Muscle of leg (tissue), 16 donors: ENCODE measurements around the gene EEF1AKMT3. TPM values are rescaled to one million over a fixed set of nuclear protein-coding genes. Genes with fewer than 3 reads are reported as not detected.

Experiments used
- DNase-seq: peaks from one replicate; pipeline ENCODE4 v3.0.0; 2013
- H3K27ac ChIP-seq: one replicate; pipeline ENCODE4 v1.5.1; 2013; ENCODE audit warnings: mild to moderate bottlenecking, low read length, control low read depth
- H3K27me3 ChIP-seq: one replicate; pipeline ENCODE4 v1.6.1; 2013; ENCODE audit warnings: low read length; ENCODE audit not compliant: control insufficient read depth, insufficient read depth
- H3K36me3 ChIP-seq: one replicate; pipeline ENCODE4 v1.6.1; 2013; ENCODE audit warnings: low read length; ENCODE audit not compliant: control insufficient read depth, insufficient read depth
- H3K4me1 ChIP-seq: one replicate; pipeline ENCODE4 v1.6.1; 2013; ENCODE audit warnings: low read length; ENCODE audit not compliant: control insufficient read depth, insufficient read depth
- H3K4me3 ChIP-seq: one replicate; pipeline ENCODE4 v1.5.1; 2013; ENCODE audit warnings: low read length, control low read depth
- H3K9me3 ChIP-seq: replicated peaks from 2 replicates; pipeline ENCODE4 v1.6.1; 2013; ENCODE audit warnings: low read depth, low read length; ENCODE audit not compliant: control insufficient read depth
- WGBS: methylation state at CpG from one replicate; pipeline ENCODE4 v1.1.5; 2013; ENCODE audit warnings: missing lambda C conversion rate; ENCODE audit not compliant: insufficient coverage; 5-methylcytosine and 5-hydroxymethylcytosine counted together
- long read RNA-seq, 11 donors: transcript quantifications; one replicate each; lab custom pipeline, GENCODE V29; 2026
- polyA plus RNA-seq, 8 donors: library from polyadenylated mRNA; unstranded; fragments of 120-200 nt; gene quantifications; one replicate each; pipeline versions ENCODE4 v1.2.1 to v1.2.3, GENCODE V29; 2013; ENCODE audit warnings: inconsistent platforms in 1 of 8, low replicate concordance in 1 of 8; ENCODE audit not compliant: insufficient read length in 8 of 8, insufficient read depth in 1 of 8
- total RNA-seq: library from RNA; stranded (reverse); fragments of 120-200 nt; gene quantifications from one replicate; pipeline ENCODE4 v1.2.4, GENCODE V29; 2013

The EEF1AKMT3 gene
- total RNA-seq, result 3.9 TPM
- 1 to 10 TPM; 5.6 to 8.7 (median 6.9) TPM for polyA plus RNA-seq
- long read RNA-seq, donor 1, result 0 reads
- long read RNA-seq, donor 2, result 0 reads
- long read RNA-seq, donor 3, partial matches to known transcripts, result 0 of 1 reads
- long read RNA-seq, donor 3, other reads (novel, unspliced or antisense), result 0 of 1 reads
- long read RNA-seq, donor 4, result 0 reads
- long read RNA-seq, donor 5, partial matches to known transcripts, result 0 of 3 reads
- long read RNA-seq, donor 5, other reads (novel, unspliced or antisense), result 0 of 3 reads
- long read RNA-seq, donor 6, partial matches to known transcripts, result 0 of 3 reads
- long read RNA-seq, donor 6, other reads (novel, unspliced or antisense), result 0 of 3 reads
- long read RNA-seq, donor 7, partial matches to known transcripts, result 0 of 4 reads
- long read RNA-seq, donor 7, other reads (novel, unspliced or antisense), result 0 of 4 reads
- long read RNA-seq, donor 8, partial matches to known transcripts, result 0 of 2 reads
- long read RNA-seq, donor 8, other reads (novel, unspliced or antisense), result 0 of 2 reads
- long read RNA-seq, donor 9, partial matches to known transcripts, result 5 of 11 reads
- long read RNA-seq, donor 9, other reads (novel, unspliced or antisense), result 5 of 11 reads
- long read RNA-seq, donor 10, partial matches to known transcripts, result 0 of 3 reads
- long read RNA-seq, donor 10, other reads (novel, unspliced or antisense), result 0 of 3 reads
- long read RNA-seq, donor 11, partial matches to known transcripts, result 0 of 2 reads
- long read RNA-seq, donor 11, other reads (novel, unspliced or antisense), result 0 of 2 reads

- Histone ChIP-seq H3K27me3 (peaks cover 8% of the 10 kb centered on the region), H3K27ac (peak within 1 kb of the TSS; percentile 99), H3K4me1 (peaks cover 17% of the 10 kb centered on the region), H3K36me3 (peaks cover 38% of the 10 kb centered on the region), H3K4me3 (peak within 1 kb of the TSS; percentile 84), H3K9me3 (no peaks in the 10 kb centered on the region)
- DNase-seq, result peak; percentile 81
- WGBS, result under 1% methylated on average over 50 of the region's 67 CpGs
Measured at GRCh38 chr12:57772429-57773322, at the start of gene EEF1AKMT3. Gene EEF1AKMT3, plus strand, starts transcription at chr12:57772614. Its CDS starts 111 bp downstream, at chr12:57772725.

- Histone ChIP-seq H3K9me3 (no peaks in the 10 kb centered on the region), H3K4me3 (no peak overlapping the region), H3K27me3 (peaks cover 17% of the 10 kb centered on the region), H3K27ac (no peak overlapping the region), H3K4me1 (peaks cover 20% of the 10 kb centered on the region), H3K36me3 (peaks cover 42% of the 10 kb centered on the region)
- WGBS, result 30% methylated on average over 5 of the region's 11 CpGs
- DNase-seq, result no peak
Measured at GRCh38 chr12:57722716-57723629, 49.4 kb upstream of the EEF1AKMT3 start.

- H3K9me3 ChIP-seq, result no peaks in the 10 kb centered on the region
- H3K4me1 ChIP-seq, result peaks cover 20% of the 10 kb centered on the region
- peaks cover 21% of the 10 kb centered on the region for H3K27me3 ChIP-seq
- peaks cover 35% of the 10 kb centered on the region for H3K36me3 ChIP-seq
- WGBS, result no CpG with 5 or more reads among the region's 2 CpGs
- H3K27ac ChIP-seq, result no peak overlapping the region
- H3K4me3 ChIP-seq, result no peak overlapping the region
- no peak for DNase-seq
Measured at GRCh38 chr12:57723630-57723962, 48.8 kb upstream of the EEF1AKMT3 start.

GRCh38 chr12:57724003-57724935, 48.1 kb upstream of the EEF1AKMT3 start:
- H3K4me3 ChIP-seq, result no peak overlapping the region
- WGBS, result 77% methylated on average over 10 of the region's 12 CpGs
- peaks cover 30% of the 10 kb centered on the region for H3K36me3 ChIP-seq
- H3K9me3 ChIP-seq, result no peaks in the 10 kb centered on the region
- peaks cover 21% of the 10 kb centered on the region for H3K27me3 ChIP-seq
- peaks cover 20% of the 10 kb centered on the region for H3K4me1 ChIP-seq
- DNase-seq, result no peak
- H3K27ac ChIP-seq, result no peak overlapping the region

GRCh38 chr12:57724936-57725740, 47.3 kb upstream of the EEF1AKMT3 start:
- Histone ChIP-seq H3K27ac (no peak overlapping the region), H3K27me3 (peaks cover 21% of the 10 kb centered on the region), H3K36me3 (peaks cover 27% of the 10 kb centered on the region), H3K9me3 (no peaks in the 10 kb centered on the region), H3K4me3 (no peak overlapping the region), H3K4me1 (peaks cover 20% of the 10 kb centered on the region)
- WGBS, result 82% methylated on average over 1 of the region's 11 CpGs
- DNase-seq, result peak; percentile 9

GRCh38 chr12:57725851-57726150, 46.6 kb upstream of the EEF1AKMT3 start:
- Histone ChIP-seq H3K27me3 (peaks cover 21% of the 10 kb centered on the region), H3K4me3 (peak overlapping the region; percentile 62), H3K4me1 (peaks cover 23% of the 10 kb centered on the region), H3K9me3 (no peaks in the 10 kb centered on the region), H3K36me3 (peaks cover 20% of the 10 kb centered on the region), H3K27ac (no peak overlapping the region)
- DNase-seq, result no peak
- 20% methylated on average over 1 of the region's 10 CpGs for WGBS

GRCh38 chr12:57726151-57726883, 46.1 kb upstream of the EEF1AKMT3 start:
- no peaks in the 10 kb centered on the region for H3K9me3 ChIP-seq
- WGBS, result 10% methylated on average over 69 of the region's 79 CpGs
- peak overlapping the region; percentile 62 for H3K27ac ChIP-seq
- peaks cover 23% of the 10 kb centered on the region for H3K4me1 ChIP-seq
- peaks cover 15% of the 10 kb centered on the region for H3K36me3 ChIP-seq
- peaks cover 21% of the 10 kb centered on the region for H3K27me3 ChIP-seq
- H3K4me3 ChIP-seq, result peak overlapping the region; percentile 62
- DNase-seq, result peak; percentile 80
